Stimulated activated effector memory CD8-positive, alpha-beta T cell treated with anti-CD3 and anti-CD28 coated beads, Interleukin-12 subunit alpha, Interleukin-12 subunit beta, amount 100 ng/mL, for 72 hours (primary cell): ENCODE measurements around the gene KANSL1.

ENCODE experiments used
- ATAC-seq: fragments of 150-1000 bp; cut with Tn5 transposase; 2 replicates; pipeline ENCODE4 v1.10.0; 2021
- DNase-seq, 2 donors: peaks; one replicate each; pipeline ENCODE4 v3.0.0; 2021 to 2022; ENCODE audit warnings: low spot score in 2 of 2
- H3K27ac Mint-ChIP-seq: one replicate; pipeline ENCODE4 v1.8.0; 2022; ENCODE audit warnings: mild to moderate bottlenecking, mixed read lengths
- H3K36me3 Mint-ChIP-seq: one replicate; pipeline ENCODE4 v1.8.0; 2022; ENCODE audit warnings: mild to moderate bottlenecking, mixed read lengths
- H3K4me1 Mint-ChIP-seq: one replicate; pipeline ENCODE4 v1.8.0; 2022; ENCODE audit warnings: mixed read lengths
- H3K4me3 Mint-ChIP-seq: one replicate; pipeline ENCODE4 v1.8.0; 2022; ENCODE audit warnings: mild to moderate bottlenecking, mixed read lengths
- H3K9me3 Mint-ChIP-seq: one replicate; pipeline ENCODE4 v1.8.0; 2022; ENCODE audit warnings: mixed read lengths

The KANSL1 gene

GRCh38 chr17:46080118-46081017 lies 112.9 kb downstream of the KANSL1 start:
- Mint-ChIP-seq H3K4me3 (no peak overlapping the region), H3K36me3 (peaks cover 69% of the 10 kb centered on the region), H3K27ac (peak overlapping the region; percentile 38), H3K4me1 (peaks cover 51% of the 10 kb centered on the region), H3K9me3 (no peaks in the 10 kb centered on the region)
- ATAC-seq: no peak
- DNase-seq: no peak

DNA sequence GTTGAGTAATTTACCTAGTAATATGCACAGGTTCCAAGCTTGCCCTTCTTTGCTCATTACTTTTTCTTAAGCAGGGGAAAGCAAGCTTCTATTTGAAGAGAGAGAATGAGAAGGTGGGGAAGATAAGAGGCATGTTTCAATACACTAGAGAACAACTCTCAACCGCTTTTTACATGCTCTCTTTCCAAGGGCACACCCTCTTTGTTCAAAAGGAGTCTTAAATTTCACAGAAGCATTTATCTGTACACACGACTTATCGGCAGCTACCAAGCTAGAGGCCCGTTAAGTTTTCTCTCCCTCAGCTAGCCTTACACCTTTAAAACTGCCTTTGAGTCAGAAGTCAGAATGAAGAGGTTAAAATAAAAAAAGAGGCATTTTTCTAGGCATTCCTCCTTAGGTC lies 114.6 kb downstream of the KANSL1 start:
- H3K9me3 Mint-ChIP-seq: no peaks in the 10 kb centered on the region
- peaks cover 52% of the 10 kb centered on the region for H3K4me1 Mint-ChIP-seq
- ATAC-seq (no peak), DNase-seq (no peak)
- peaks cover 79% of the 10 kb centered on the region for H3K36me3 Mint-ChIP-seq
- no peak overlapping the region for H3K4me3 Mint-ChIP-seq
- peak overlapping the region; percentile 38 for H3K27ac Mint-ChIP-seq

DNA sequence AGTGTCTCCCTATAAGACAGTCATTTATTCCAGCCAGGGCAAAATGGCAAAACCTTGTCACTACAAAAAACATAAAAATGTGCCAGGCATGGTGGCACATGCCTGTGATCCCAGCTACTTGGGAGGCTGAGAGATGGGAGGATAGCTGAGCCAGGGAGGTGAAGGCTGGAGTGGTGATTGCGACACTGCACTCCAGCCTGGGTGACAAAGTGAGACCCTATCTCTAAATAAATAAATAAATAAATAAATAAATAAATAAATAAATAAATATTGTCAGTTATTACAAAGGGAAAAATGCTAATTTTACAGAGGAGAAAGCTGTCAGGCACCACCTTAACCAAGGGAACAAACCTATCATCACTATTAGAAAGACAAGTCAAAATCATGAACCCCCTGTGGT lies 118.7 kb downstream of the KANSL1 start:
- no peaks in the 10 kb centered on the region for H3K9me3 Mint-ChIP-seq
- peaks cover 51% of the 10 kb centered on the region for H3K36me3 Mint-ChIP-seq
- DNase-seq (no peak), ATAC-seq (no peak)
- no peak overlapping the region for H3K4me3 Mint-ChIP-seq
- no peak overlapping the region for H3K27ac Mint-ChIP-seq
- peaks cover 31% of the 10 kb centered on the region for H3K4me1 Mint-ChIP-seq

DNA sequence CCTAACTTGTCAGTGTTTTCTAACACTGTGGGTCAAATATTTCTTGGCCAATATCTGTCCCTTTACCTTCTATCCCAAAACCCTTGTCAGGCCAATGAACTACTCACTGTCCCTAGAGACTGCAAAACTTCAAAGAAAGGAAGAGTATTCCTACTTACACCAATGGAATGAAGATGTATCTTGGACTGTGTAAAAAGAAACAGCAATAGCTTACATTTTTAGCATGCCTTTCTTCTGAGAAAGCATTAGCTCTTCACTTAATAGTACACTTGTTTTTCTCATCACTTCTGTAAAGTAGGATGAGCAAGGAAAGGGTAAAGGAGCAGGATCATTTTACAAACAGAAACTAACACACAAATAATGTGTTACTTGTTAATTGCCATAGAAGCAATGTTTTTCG lies 120.2 kb downstream of the KANSL1 start:
- Mint-ChIP-seq H3K4me3 (no peak overlapping the region), H3K4me1 (peaks cover 21% of the 10 kb centered on the region), H3K27ac (no peak overlapping the region), H3K36me3 (peaks cover 41% of the 10 kb centered on the region), H3K9me3 (no peaks in the 10 kb centered on the region)
- ATAC-seq (no peak), DNase-seq (no peak)

- ATAC-seq (no peak), DNase-seq (no peak)
- no peaks in the 10 kb centered on the region for H3K9me3 Mint-ChIP-seq
- H3K36me3 Mint-ChIP-seq: peaks cover 43% of the 10 kb centered on the region
- no peak overlapping the region for H3K4me3 Mint-ChIP-seq
- peak overlapping the region; percentile 52 for H3K27ac Mint-ChIP-seq
- peaks cover 25% of the 10 kb centered on the region for H3K4me1 Mint-ChIP-seq
These were observed 121.4 kb downstream of the KANSL1 start for GRCh38 chr17:46071796-46072195.

- DNase-seq (no peak), ATAC-seq (no peak)
- Mint-ChIP-seq H3K4me1 (peaks cover 19% of the 10 kb centered on the region), H3K4me3 (no peak overlapping the region), H3K27ac (no peak overlapping the region), H3K9me3 (no peaks in the 10 kb centered on the region), H3K36me3 (peaks cover 83% of the 10 kb centered on the region)
These were observed 128.8 kb downstream of the KANSL1 start for GRCh38 chr17:46064460-46064859.

DNA sequence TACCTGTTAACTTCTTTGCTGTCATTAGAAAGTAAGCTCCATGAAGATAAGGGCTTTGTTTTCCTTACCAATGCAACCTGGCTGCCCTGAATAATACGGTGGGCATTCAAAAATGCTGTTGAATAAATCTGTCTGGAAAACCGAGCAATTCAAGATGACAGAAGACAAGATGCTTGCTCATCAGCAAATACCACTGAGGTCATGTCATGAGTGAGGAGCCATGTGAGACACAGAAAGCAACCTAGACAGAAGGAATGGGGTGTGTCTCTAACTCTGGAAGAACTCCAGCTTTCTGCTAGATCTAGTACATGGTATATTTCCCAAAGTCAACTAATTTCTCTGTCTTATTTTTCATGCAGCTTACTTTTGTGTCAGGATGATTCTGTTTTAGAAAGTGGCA lies 130.0 kb downstream of the KANSL1 start:
- DNase-seq: no peak
- Mint-ChIP-seq H3K27ac (no peak overlapping the region), H3K4me3 (no peak overlapping the region), H3K4me1 (peaks cover 28% of the 10 kb centered on the region), H3K36me3 (peaks cover 91% of the 10 kb centered on the region), H3K9me3 (no peaks in the 10 kb centered on the region)
- ATAC-seq: no peak

DNA sequence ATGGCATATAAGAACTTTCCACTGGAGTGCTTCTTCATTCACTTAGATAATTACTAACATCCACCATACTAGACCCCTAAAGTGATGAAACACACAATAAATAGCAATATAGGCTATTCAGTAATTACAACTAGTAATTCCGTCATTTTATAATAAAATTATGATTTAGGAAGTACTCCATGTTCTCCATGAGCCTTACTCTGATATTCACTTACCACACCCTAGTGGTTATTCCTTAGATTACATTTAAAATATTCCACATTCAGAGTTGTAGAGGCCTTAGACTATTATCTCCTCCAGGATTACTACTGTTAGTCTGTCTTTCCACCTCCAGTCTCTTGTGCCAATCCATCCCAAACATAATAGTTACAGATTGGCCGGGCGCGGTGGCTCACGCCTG lies 131.8 kb downstream of the KANSL1 start:
- no peak for DNase-seq
- Mint-ChIP-seq H3K36me3 (peaks cover 94% of the 10 kb centered on the region), H3K4me3 (no peak overlapping the region), H3K9me3 (no peaks in the 10 kb centered on the region), H3K4me1 (peaks cover 36% of the 10 kb centered on the region), H3K27ac (no peak overlapping the region)
- ATAC-seq: no peak

GRCh38 chr17:46060461-46060860 lies 132.8 kb downstream of the KANSL1 start:
- Mint-ChIP-seq H3K9me3 (no peaks in the 10 kb centered on the region), H3K27ac (no peak overlapping the region), H3K4me3 (no peak overlapping the region), H3K36me3 (peaks cover 84% of the 10 kb centered on the region), H3K4me1 (peaks cover 37% of the 10 kb centered on the region)
- DNase-seq (no peak), ATAC-seq (no peak)

GRCh38 chr17:46059486-46059885 lies 133.7 kb downstream of the KANSL1 start:
- peak overlapping the region; percentile 68 for H3K27ac Mint-ChIP-seq
- ATAC-seq (no peak), DNase-seq (no peak)
- H3K9me3 Mint-ChIP-seq: no peaks in the 10 kb centered on the region
- H3K4me1 Mint-ChIP-seq: peaks cover 36% of the 10 kb centered on the region
- peaks cover 78% of the 10 kb centered on the region for H3K36me3 Mint-ChIP-seq
- no peak overlapping the region for H3K4me3 Mint-ChIP-seq

GRCh38 chr17:46057366-46057765 lies 135.9 kb downstream of the KANSL1 start:
- no peak for ATAC-seq
- Mint-ChIP-seq H3K9me3 (no peaks in the 10 kb centered on the region), H3K36me3 (peaks cover 73% of the 10 kb centered on the region), H3K27ac (no peak overlapping the region), H3K4me3 (no peak overlapping the region), H3K4me1 (peaks cover 43% of the 10 kb centered on the region)
- DNase-seq: no peak

GRCh38 chr17:46056800-46057304 lies 136.4 kb downstream of the KANSL1 start:
- Mint-ChIP-seq H3K4me1 (peaks cover 49% of the 10 kb centered on the region), H3K36me3 (peaks cover 73% of the 10 kb centered on the region), H3K9me3 (no peaks in the 10 kb centered on the region), H3K27ac (peak overlapping the region; percentile 48), H3K4me3 (no peak overlapping the region)
- DNase-seq (no peak), ATAC-seq (peak; percentile 69)

DNA sequence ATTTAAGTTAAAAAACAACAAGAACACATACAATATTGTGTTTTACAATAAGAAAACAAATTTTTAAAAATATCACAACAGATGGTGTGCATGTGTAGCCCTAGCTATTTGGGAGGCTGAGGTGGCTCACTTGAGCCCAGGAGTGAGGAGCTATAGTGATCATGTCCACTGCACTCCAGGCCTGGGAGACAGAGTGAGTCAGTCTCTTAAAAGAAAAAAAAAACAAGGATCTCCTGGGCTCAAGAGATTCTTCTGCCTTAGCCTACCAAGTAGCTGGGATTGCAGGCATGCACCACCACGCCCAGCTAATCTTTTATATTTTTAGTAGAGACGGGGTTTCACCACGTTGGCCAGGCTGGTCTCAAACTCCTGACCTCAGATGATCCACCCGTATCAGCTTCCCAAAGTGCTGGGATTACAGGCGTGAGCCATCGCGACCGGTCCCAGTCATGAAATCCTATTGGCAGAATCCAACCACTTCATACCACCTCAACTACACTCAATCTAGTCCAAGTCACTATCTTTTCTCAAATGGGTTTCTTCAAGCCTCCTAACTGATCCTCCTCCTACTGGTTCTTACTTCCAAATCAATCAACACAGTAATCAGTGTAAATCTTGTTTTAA lies 139.2 kb downstream of the KANSL1 start:
- ATAC-seq (no peak), DNase-seq (no peak)
- H3K27ac Mint-ChIP-seq: peak overlapping the region; percentile 3
- H3K4me1 Mint-ChIP-seq: peaks cover 57% of the 10 kb centered on the region
- H3K9me3 Mint-ChIP-seq: no peaks in the 10 kb centered on the region
- peaks cover 79% of the 10 kb centered on the region for H3K36me3 Mint-ChIP-seq
- no peak overlapping the region for H3K4me3 Mint-ChIP-seq

GRCh38 chr17:46049656-46050055 lies 143.6 kb downstream of the KANSL1 start:
- Mint-ChIP-seq H3K27ac (no peak overlapping the region), H3K4me3 (no peak overlapping the region), H3K36me3 (peaks cover 95% of the 10 kb centered on the region), H3K4me1 (peaks cover 47% of the 10 kb centered on the region), H3K9me3 (no peaks in the 10 kb centered on the region)
- no peak for ATAC-seq
- DNase-seq: no peak

DNA sequence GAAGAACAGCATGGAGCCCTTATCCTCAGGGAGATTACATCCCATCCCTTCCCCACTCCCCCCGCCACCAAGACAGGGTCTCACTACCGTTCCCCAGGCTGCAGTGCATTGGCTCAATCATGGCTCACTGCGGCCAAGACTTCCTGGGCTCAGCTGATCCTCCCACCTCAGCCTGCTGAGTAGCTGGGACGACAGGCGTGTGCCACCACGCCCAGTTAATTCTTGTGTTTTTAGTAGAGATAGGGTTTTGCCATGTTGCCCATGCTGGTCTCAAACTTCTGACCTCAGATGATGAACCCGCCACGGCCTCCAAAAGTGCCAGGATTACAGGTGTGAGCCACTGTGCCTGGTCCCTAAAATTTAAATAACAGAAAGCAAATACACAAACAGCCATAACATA lies 145.4 kb downstream of the KANSL1 start:
- ATAC-seq: no peak
- Mint-ChIP-seq H3K36me3 (peaks cover 98% of the 10 kb centered on the region), H3K9me3 (no peaks in the 10 kb centered on the region), H3K4me3 (no peak overlapping the region), H3K4me1 (peaks cover 42% of the 10 kb centered on the region), H3K27ac (no peak overlapping the region)
- DNase-seq: no peak

DNA sequence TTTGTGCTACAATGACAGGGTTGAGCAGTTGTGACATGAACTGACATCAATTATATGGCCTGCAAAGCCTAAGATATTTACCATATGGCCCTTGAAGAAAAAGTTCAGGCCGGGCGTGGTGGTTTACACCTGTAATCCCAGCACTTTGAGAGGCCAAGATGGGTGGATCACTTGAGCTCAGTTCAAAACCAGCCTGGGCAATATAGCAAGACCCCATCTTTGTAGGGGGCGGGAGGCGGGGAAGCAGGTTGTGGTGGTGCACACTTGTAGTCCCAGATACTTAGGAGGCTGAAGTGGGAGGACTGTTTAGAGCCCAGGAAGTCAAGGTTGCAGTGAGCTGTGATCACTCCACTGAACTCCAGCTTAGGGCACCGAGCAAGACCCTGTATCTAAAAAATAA lies 145.8 kb downstream of the KANSL1 start:
- H3K4me1 Mint-ChIP-seq: peaks cover 40% of the 10 kb centered on the region
- no peak for ATAC-seq
- peaks cover 100% of the 10 kb centered on the region for H3K36me3 Mint-ChIP-seq
- DNase-seq: no peak
- H3K9me3 Mint-ChIP-seq: no peaks in the 10 kb centered on the region
- H3K4me3 Mint-ChIP-seq: no peak overlapping the region
- H3K27ac Mint-ChIP-seq: peak overlapping the region; percentile 40
